ENCODE results near the gene RAB1A.

The RAB1A gene

GRCh38 chr2:65103013-65103715 is 26.7 kb downstream of the RAB1A start:
- DNase-seq (ENCODE audit: low spot score) = no peak
- TF ChIP-seq CTCF (IDR thresholded peaks at IDR 0.05; ENCODE audit: extremely low read depth, missing control alignments) = no peak

- no peak for TF ChIP-seq CTCF (IDR thresholded peaks at IDR 0.05; ENCODE audit: extremely low read depth, missing control alignments)
- no peak for DNase-seq (ENCODE audit: low spot score)
Measured at GRCh38 chr2:65101071-65101470, 28.8 kb downstream of the RAB1A start.

- TF ChIP-seq CTCF (IDR thresholded peaks at IDR 0.05; ENCODE audit: extremely low read depth, missing control alignments) = no peak
- DNase-seq (ENCODE audit: low spot score) = no peak
Measured at GRCh38 chr2:65098741-65099140, 31.2 kb downstream of the RAB1A start.

GRCh38 chr2:65097844-65098243 is 32.1 kb downstream of the RAB1A start:
- DNase-seq (ENCODE audit: low spot score) = no peak
- TF ChIP-seq CTCF (IDR thresholded peaks at IDR 0.05; ENCODE audit: extremely low read depth, missing control alignments) = no peak

- no peak for TF ChIP-seq CTCF (IDR thresholded peaks at IDR 0.05; ENCODE audit: extremely low read depth, missing control alignments)
- no peak for DNase-seq (ENCODE audit: low spot score)
Measured at GRCh38 chr2:65096948-65097347, 33.0 kb downstream of the RAB1A start.

- DNase-seq (ENCODE audit: low spot score) = no peak
- TF ChIP-seq CTCF (IDR thresholded peaks at IDR 0.05; ENCODE audit: extremely low read depth, missing control alignments) = no peak
Measured at GRCh38 chr2:65093211-65093610, 36.7 kb downstream of the RAB1A start.

GRCh38 chr2:65092791-65093190 is 37.1 kb downstream of the RAB1A start:
- TF ChIP-seq CTCF (IDR thresholded peaks at IDR 0.05; ENCODE audit: extremely low read depth, missing control alignments) = no peak
- DNase-seq (ENCODE audit: low spot score) = no peak
